DMS153 treated with DMSO at 0.1 percent for 48 hours (cell line): ENCODE measurements around the gene NFE2.
A peak's percentile ranks its signal among the peaks of the same experiment; 100 is the strongest.
"Not testable (repeated sequence)": the region's sequence is repeated elsewhere in the genome, so short reads cannot be mapped to it uniquely, and the experiment has no call there.

Experiments
- DNase-seq: peaks from one replicate; lab custom pipeline; 2025; ENCODE audit not compliant: unreplicated experiment; lab: John Stamatoyannopoulos, UW

The NFE2 gene

GRCh38 chr12:54300732-54301427 is at the start of gene NFE2:
NFE2 (minus strand) TSS chr12:54301015; CDS start chr12:54295248, 5,767 bp downstream.
- peak; percentile 33 for DNase-seq

- no peak for DNase-seq
Measured at GRCh38 chr12:54349679-54350078, 48.9 kb upstream of the NFE2 start.

DNA sequence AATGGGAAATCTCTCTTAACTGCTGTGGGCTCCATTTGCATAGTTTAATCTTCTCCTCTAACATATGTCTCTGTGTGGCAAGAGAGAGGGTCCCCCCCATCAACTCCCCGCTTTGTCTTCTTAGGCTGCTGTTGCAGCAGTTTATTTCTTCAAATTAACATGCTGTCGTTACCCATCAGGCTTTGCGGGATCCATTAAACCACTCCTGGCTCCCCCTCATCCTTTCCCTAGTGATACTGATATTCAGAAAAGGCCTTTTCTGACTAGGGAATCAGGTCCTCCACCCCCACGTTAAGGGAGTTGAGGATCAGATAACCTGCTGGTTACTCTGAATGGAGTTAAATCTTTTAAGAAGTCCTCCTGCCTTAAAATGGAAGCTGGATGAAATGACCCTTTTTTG is 48.2 kb upstream of the NFE2 start:
- DNase-seq: no peak

- DNase-seq: no peak
Measured at GRCh38 chr12:54341378-54342300, 40.8 kb upstream of the NFE2 start.

GRCh38 chr12:54340846-54341245 is 40.0 kb upstream of the NFE2 start:
- DNase-seq: no peak

DNA sequence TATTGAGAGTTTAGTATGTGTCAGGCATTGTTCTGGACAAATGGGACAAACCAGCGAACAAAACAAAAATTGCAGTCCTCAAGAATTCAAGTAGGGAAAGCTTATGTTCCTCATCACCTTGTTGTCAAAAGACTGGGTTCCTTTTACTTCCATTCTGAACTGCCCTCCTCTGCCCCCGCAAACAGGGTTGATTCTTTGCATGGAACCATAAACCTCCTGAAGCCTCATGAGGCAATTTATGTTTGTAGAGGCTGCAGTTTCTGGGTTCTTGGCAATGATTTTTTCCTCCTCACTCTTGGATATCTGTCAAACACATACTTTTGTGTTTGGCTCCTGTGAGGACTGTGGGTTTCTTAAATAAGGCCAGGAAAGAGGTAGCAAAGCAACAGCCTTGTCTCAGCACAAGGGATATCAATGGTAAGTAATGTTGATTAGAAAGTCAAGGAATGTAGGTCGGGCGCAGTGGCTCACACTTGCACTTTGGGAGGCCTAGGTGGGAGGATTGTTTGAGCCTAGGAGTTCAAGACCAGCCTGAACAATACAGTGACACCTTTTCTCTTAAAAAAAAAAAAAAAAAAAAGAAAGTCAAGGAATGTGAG is 38.0 kb upstream of the NFE2 start:
- DNase-seq: no peak

GRCh38 chr12:54337854-54338650 is 37.2 kb upstream of the NFE2 start:
- DNase-seq: no peak

- DNase-seq: no peak
Measured at GRCh38 chr12:54337280-54337842, 36.5 kb upstream of the NFE2 start.

- no peak for DNase-seq
Measured at GRCh38 chr12:54333420-54334034, 32.7 kb upstream of the NFE2 start.

DNA sequence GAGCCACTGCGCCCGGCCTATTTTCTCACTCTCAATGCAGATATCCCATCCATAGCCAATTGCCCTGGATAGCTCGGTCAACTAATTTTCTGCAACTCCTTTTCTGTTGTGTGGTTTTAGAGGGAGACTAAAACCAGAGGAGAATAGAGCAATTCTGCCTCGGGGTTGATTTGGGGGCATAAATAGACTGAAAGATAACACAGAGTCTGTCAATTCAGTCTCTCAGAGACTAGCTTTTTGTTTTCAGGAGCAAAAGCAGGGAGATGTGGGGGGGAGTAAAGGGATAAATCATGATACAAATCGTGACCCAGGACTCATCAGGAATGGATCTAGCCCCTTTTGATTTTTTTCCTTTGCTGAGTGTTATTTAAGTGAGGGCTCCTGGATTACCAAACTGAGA is 30.6 kb upstream of the NFE2 start:
- no peak for DNase-seq

- DNase-seq: no peak
Measured at GRCh38 chr12:54330442-54330841, 29.6 kb upstream of the NFE2 start.

- no peak for DNase-seq
Measured at GRCh38 chr12:54329759-54330158, 28.9 kb upstream of the NFE2 start.

DNA sequence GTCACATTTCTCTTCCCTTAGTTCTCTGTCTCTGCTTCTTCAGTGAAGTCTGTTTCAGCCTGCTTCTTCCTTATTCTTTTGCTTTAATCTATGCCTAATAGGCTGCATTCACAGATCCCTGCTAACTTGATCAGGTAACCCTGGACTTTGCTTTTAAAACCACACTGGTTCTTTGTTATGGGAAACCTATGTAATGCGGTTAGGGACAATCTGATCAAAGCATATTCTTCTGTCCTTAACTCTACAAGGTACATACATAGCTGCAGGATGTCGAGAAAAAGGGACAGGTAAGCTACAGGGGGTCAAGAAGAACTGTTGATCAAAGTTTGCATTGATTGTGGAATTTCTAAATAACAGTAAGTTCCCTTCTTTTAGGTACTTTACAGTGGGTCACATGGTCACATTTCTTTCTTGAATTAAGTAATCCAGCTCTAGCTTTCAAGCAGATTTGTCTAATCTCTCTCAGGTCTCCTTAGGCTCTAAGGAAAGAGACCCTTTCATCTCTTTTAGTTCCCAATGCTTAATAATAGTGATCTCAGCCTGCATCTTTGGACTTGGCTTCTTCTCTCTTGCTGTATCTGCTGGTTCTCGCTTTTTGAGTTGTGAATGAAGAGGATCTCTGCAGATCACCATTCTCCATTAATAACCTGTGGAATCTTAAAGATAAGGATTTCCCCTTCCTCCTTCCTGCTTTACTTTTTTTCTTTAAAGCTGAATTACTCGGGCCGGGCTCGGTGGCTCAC is 28.0 kb upstream of the NFE2 start:
- DNase-seq: no peak

GRCh38 chr12:54325442-54326109 is 24.8 kb upstream of the NFE2 start:
- not testable (repeated sequence) for DNase-seq

DNA sequence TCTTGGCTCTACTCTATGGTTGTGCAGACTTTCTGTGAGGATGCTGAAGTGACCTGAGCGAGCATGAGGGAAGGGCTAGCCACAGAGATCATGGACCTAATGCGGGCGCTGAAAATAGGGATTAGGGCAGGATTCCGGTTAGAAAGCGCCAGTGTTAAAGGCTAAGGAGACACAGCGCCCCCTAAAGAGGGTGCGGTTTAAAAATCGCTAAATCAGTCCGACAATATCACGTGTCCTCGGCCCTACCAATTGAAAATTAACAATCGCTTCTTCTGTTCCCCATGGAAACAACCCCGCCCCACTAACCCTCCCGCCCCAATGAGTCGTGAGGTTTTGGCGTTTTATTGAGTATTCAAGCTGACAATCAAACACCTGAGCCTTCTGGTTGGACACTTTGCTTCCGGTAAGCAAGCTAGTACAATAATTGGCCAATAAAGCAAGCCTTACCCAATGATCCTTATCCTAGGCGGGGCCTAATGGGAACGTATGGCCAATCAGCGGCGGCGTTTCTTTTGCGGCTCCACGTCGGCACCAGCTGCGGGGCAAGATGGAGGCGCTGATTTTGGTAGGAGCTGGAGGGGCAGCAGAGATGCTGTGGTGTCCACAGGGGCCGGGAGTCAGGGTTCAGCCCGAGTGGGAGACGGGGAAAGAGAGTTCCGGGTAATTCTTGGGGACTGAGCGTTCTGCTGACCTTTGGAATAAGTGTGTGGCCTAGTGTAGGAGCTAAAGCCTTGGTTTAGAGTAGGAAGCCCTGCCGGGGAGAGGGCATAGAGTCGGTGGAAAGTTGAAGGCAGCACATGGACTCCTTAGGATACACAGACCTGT is 24.0 kb upstream of the NFE2 start, which contains the start of gene COPZ1:
Gene COPZ1 (plus strand): TSS at position 515 of the 825 bp plus-strand sequence. CDS start 33 bp downstream, at position 548.
- DNase-seq: peak; percentile 100

- DNase-seq: no peak
Measured at GRCh38 chr12:54321363-54321762, 20.5 kb upstream of the NFE2 start.

DNA sequence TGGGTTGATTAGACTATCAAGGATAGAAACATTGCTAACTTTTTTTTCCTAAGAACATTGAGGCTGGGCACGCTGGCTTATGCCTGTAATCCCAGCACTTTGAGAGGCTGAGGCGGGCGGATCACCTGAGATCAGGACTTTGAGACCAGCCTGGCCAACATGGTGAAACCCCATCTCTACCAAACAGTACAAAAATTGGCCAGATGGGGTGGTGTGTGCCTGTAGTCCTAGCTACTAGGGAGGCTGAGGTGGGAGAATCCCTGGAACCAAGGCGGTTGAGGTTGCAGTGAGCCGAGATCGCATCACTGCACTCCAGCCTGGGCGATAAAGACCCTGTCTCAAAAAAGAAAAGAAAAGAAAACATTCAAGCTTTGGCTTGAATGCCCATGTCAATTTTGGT is 11.5 kb upstream of the NFE2 start:
- DNase-seq: not testable (repeated sequence)

- DNase-seq: no peak
Measured at GRCh38 chr12:54311051-54311450, 10.2 kb upstream of the NFE2 start.
